Keratinocyte (primary cell): ENCODE measurements around the gene TMEM167A. TPM values are rescaled to one million over a fixed set of nuclear protein-coding genes. Genes with fewer than 3 reads are reported as not detected.

ENCODE experiments used
- DNase-seq: peaks from one replicate; pipeline ENCODE4 v3.0.0-alpha.2; 2011; ENCODE audit warnings: low read depth, missing footprints, low spot score
- FAIRE-seq: peaks from 2 replicates; lab custom pipeline; 2011; peaks lifted over from hg19 to GRCh38; lab: Jason Lieb, UNC
- H2AFZ ChIP-seq: 2 replicates; pipeline ENCODE4 v1.6.0; 2012; ENCODE audit warnings: low read length, control low read depth, inconsistent platforms; ENCODE audit not compliant: control insufficient read depth
- H3K27ac ChIP-seq: 2 replicates; pipeline ENCODE4 v1.5.1; 2011; ENCODE audit warnings: low read length; ENCODE audit not compliant: control insufficient read depth, insufficient read depth
- H3K27me3 ChIP-seq: 3 replicates; pipeline ENCODE4 v1.6.0; 2011; ENCODE audit warnings: low read length; ENCODE audit not compliant: control insufficient read depth, insufficient read depth; ENCODE audit errors: extremely low read depth
- H3K36me3 ChIP-seq, 2 experiments: 2 replicates in 1 of 2; 3 replicates in 1 of 2; pipeline ENCODE4 v1.5.1; 2011; ENCODE audit warnings: low read length in 2 of 2, mild to moderate bottlenecking in 1 of 2; ENCODE audit not compliant: control insufficient read depth in 2 of 2, insufficient read depth in 2 of 2; ENCODE audit errors: extremely low read depth in 1 of 2
- H3K4me1 ChIP-seq: 3 replicates; pipeline ENCODE4 v1.5.1; 2011; ENCODE audit warnings: low read length; ENCODE audit not compliant: control insufficient read depth, insufficient read depth; ENCODE audit errors: extremely low read depth
- H3K4me2 ChIP-seq: 3 replicates; pipeline ENCODE4 v1.6.0; 2011; ENCODE audit warnings: low read depth, low read length; ENCODE audit not compliant: control insufficient read depth, insufficient read depth; ENCODE audit errors: extremely low read depth
- H3K4me3 ChIP-seq, 3 experiments: fragments of 200-600 bp in 1 of 3; sonication (generic) in 1 of 3; 2 replicates in 2 of 3; 3 replicates in 1 of 3; pipeline ENCODE4 v1.5.1; 2011 to 2016; ENCODE audit warnings: low read length in 3 of 3, mild to moderate bottlenecking in 3 of 3, control low read depth in 2 of 3, inconsistent platforms in 1 of 3, low read depth in 1 of 3, mixed read lengths in 1 of 3, mixed run types in 1 of 3, moderate library complexity in 1 of 3; ENCODE audit not compliant: control insufficient read depth in 2 of 3, insufficient read depth in 2 of 3; ENCODE audit errors: extremely low read depth in 1 of 3
- H3K79me2 ChIP-seq: 2 replicates; pipeline ENCODE4 v1.6.0; 2012; ENCODE audit warnings: low read length; ENCODE audit not compliant: control insufficient read depth, insufficient read depth
- H3K9ac ChIP-seq: 3 replicates; pipeline ENCODE4 v1.6.0; 2011; ENCODE audit warnings: low read length; ENCODE audit not compliant: control insufficient read depth, insufficient read depth; ENCODE audit errors: extremely low read depth
- H3K9me1 ChIP-seq: 3 replicates; pipeline ENCODE4 v1.6.0; 2011; ENCODE audit warnings: low read length; ENCODE audit not compliant: control insufficient read depth, insufficient read depth; ENCODE audit errors: extremely low read depth
- H3K9me3 ChIP-seq: 2 replicates; pipeline ENCODE4 v1.5.1; 2012; ENCODE audit warnings: low read depth, low read length; ENCODE audit not compliant: control insufficient read depth
- H4K20me1 ChIP-seq: 3 replicates; pipeline ENCODE4 v1.6.0; 2011; ENCODE audit warnings: low read length; ENCODE audit not compliant: control insufficient read depth, insufficient read depth; ENCODE audit errors: extremely low read depth
- EZH2 ChIP-seq: IDR thresholded peaks from one replicate; pipeline ENCODE4 v1.6.1; 2012; ENCODE audit warnings: inconsistent platforms, mild to moderate bottlenecking, low read length, moderate library complexity
- dilution Hi-C: fragments of 300-500 bp; cut with MboI; formaldehyde crosslinking; loops from one replicate; pipeline ENCODE4 v1.7.0; 2020; ENCODE audit warnings: low sequenced_read_pairs; ENCODE audit not compliant: extremely low pct_ligation_motif_present
- polyA plus RNA-seq, 5 experiments: library from polyadenylated mRNA; depleted of rRNA in 3 of 5; stranded (reverse) in 3 of 5; stranded (forward) in 1 of 5; unstranded in 1 of 5; fragments of >200 nt; gene quantifications; 1 replicate in 1 of 5; 2 replicates in 3 of 5; 3 replicates in 1 of 5; pipeline versions ENCODE4 v1.2.1 to v1.2.3, GENCODE V29; 2011 to 2012; ENCODE audit warnings: missing spikeins in 2 of 5, low read depth in 1 of 5, low replicate concordance in 1 of 5
- TF ChIP-seq, protein P1 (sequence below), 3 experiments: IDR thresholded peaks in 1 of 3; conservative IDR thresholded peaks in 1 of 3; optimal IDR thresholded peaks in 1 of 3; 2 replicates in 2 of 3; 3 replicates in 1 of 3; pipeline versions ENCODE3 to v1.5.1; 2011; ENCODE audit warnings: low read length in 3 of 3, mild to moderate bottlenecking in 3 of 3, moderate library complexity in 2 of 3, control low read depth in 1 of 3, inconsistent platforms in 1 of 3; ENCODE audit not compliant: insufficient read depth in 2 of 3; ENCODE audit errors: extremely low read depth in 1 of 3

Gene TMEM167A
- polyA plus RNA-seq, 1 donor (not counting 4 experiments of a cell fraction or from before 2014, with no cell fraction given) = 97.6 TPM

DNA sequence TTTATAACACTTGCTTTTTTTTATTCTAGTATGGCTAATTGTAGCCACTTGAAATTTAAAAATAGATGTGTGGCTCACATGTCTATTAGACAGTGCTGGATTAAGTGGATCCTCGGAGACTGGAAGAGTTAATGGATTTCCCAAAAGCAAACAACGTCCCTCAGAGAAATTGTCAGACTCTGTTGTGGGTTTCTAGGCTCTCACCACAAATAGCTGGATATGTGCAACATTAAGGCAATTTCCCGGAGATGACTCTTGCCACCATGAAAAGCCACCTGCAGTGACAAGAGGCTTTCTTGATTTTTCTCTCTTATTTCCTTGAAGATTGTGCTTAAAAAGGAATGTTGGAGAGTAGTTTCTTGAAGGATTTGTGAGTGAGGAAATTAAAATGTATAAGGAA is 43.2 kb downstream of the TMEM167A start:
- no peaks in the 10 kb centered on the region for H4K20me1 ChIP-seq
- no peaks in the 10 kb centered on the region for H3K9me1 ChIP-seq
- no peak for DNase-seq
- peaks cover 3% of the 10 kb centered on the region for H3K4me1 ChIP-seq
- H3K27me3 ChIP-seq = no peaks in the 10 kb centered on the region
- no peak overlapping the region for H3K9ac ChIP-seq
- no peak overlapping the region for H3K4me3 ChIP-seq
- no peak overlapping the region for H3K27ac ChIP-seq
- no peak overlapping the region for H3K4me2 ChIP-seq
- no peaks in the 10 kb centered on the region for H3K36me3 ChIP-seq
- TF ChIP-seq, protein P1, sequence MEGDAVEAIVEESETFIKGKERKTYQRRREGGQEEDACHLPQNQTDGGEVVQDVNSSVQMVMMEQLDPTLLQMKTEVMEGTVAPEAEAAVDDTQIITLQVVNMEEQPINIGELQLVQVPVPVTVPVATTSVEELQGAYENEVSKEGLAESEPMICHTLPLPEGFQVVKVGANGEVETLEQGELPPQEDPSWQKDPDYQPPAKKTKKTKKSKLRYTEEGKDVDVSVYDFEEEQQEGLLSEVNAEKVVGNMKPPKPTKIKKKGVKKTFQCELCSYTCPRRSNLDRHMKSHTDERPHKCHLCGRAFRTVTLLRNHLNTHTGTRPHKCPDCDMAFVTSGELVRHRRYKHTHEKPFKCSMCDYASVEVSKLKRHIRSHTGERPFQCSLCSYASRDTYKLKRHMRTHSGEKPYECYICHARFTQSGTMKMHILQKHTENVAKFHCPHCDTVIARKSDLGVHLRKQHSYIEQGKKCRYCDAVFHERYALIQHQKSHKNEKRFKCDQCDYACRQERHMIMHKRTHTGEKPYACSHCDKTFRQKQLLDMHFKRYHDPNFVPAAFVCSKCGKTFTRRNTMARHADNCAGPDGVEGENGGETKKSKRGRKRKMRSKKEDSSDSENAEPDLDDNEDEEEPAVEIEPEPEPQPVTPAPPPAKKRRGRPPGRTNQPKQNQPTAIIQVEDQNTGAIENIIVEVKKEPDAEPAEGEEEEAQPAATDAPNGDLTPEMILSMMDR (optimal IDR thresholded peaks at IDR 0.05 in 1 of 3, IDR thresholded peaks at IDR 0.05 in 1 of 3, conservative IDR thresholded peaks at IDR 0.05 in 1 of 3; ENCODE audit: extremely low read depth in 1 of 3, insufficient read depth in 2 of 3, low read length in 3 of 3) = no peak
- TF ChIP-seq EZH2 = no peak
- H3K9me3 ChIP-seq = no peaks in the 10 kb centered on the region
- no peak for FAIRE-seq
- dilution Hi-C loops = no loop called here
- no peak overlapping the region for H2AFZ ChIP-seq
- no peaks in the 10 kb centered on the region for H3K79me2 ChIP-seq

DNA sequence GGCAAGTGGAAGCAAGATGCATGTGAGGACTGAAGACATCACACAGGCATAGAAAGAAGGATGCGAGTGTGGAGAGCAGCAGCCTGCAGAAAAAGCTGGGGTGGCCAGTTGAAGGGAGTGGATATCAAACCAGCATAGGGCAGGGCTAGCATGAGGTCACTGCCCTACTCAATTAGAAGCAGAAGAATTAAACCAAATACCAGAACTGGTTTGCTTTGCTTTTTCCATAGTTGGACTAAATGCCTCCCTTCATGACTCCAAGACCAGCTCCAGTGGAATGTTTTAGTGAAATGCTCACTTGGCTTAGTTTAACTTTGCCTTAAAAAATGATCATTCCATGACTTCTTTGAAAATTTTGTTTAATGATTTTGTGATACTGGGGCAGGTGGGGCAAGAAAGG is 45.8 kb downstream of the TMEM167A start:
- no peaks in the 10 kb centered on the region for H3K79me2 ChIP-seq
- TF ChIP-seq EZH2 = no peak
- TF ChIP-seq, protein P1 (optimal IDR thresholded peaks at IDR 0.05 in 1 of 3, IDR thresholded peaks at IDR 0.05 in 1 of 3, conservative IDR thresholded peaks at IDR 0.05 in 1 of 3; ENCODE audit: extremely low read depth in 1 of 3, insufficient read depth in 2 of 3, low read length in 3 of 3) = no peak
- no peak overlapping the region for H2AFZ ChIP-seq
- no peak overlapping the region for H3K9ac ChIP-seq
- dilution Hi-C loops = no loop called here
- no peaks in the 10 kb centered on the region for H3K27me3 ChIP-seq
- DNase-seq = no peak
- H3K4me3 ChIP-seq = no peak overlapping the region
- no peak overlapping the region for H3K4me2 ChIP-seq
- no peaks in the 10 kb centered on the region for H4K20me1 ChIP-seq
- H3K27ac ChIP-seq = no peak overlapping the region
- H3K36me3 ChIP-seq = no peaks in the 10 kb centered on the region
- no peaks in the 10 kb centered on the region for H3K9me1 ChIP-seq
- no peaks in the 10 kb centered on the region for H3K9me3 ChIP-seq
- no peak for FAIRE-seq
- H3K4me1 ChIP-seq = peaks cover 3% of the 10 kb centered on the region
